Astrocyte (in vitro differentiated cells and primary cell): ENCODE results near the gene ACOX1. TPM values are rescaled to one million over a fixed set of nuclear protein-coding genes. Genes with fewer than 3 reads are reported as not detected.

Experiments used
- DNase-seq: peaks from one replicate; pipeline ENCODE4 v3.0.0-alpha.2; 2010; ENCODE audit warnings: low read depth
- FAIRE-seq: peaks from 2 replicates; lab custom pipeline; 2011; peaks lifted over from hg19 to GRCh38; lab: Jason Lieb, UNC
- H2AFZ ChIP-seq: 2 replicates; pipeline ENCODE4 v1.6.0; 2012; ENCODE audit warnings: low read depth, low read length, inconsistent platforms
- H3K27ac ChIP-seq: 2 replicates; pipeline ENCODE4 v1.5.1; 2011; ENCODE audit warnings: low read depth, low read length, inconsistent platforms
- H3K27me3 ChIP-seq: 2 replicates; pipeline ENCODE4 v1.6.0; 2011; ENCODE audit warnings: low read length, inconsistent platforms; ENCODE audit not compliant: insufficient read depth
- H3K36me3 ChIP-seq: 2 replicates; pipeline ENCODE4 v1.5.1; 2011; ENCODE audit warnings: low read length, inconsistent platforms; ENCODE audit not compliant: insufficient read depth
- H3K4me1 ChIP-seq: 2 replicates; pipeline ENCODE4 v1.5.1; 2011; ENCODE audit warnings: low read length, inconsistent platforms; ENCODE audit not compliant: insufficient read depth
- H3K4me2 ChIP-seq: 2 replicates; pipeline ENCODE4 v1.6.0; 2012; ENCODE audit warnings: low read length, inconsistent platforms
- H3K4me3 ChIP-seq: 2 replicates; pipeline ENCODE4 v1.5.1; 2011; ENCODE audit warnings: low read depth, mild to moderate bottlenecking, low read length, inconsistent platforms; ENCODE audit not compliant: insufficient read depth
- H3K79me2 ChIP-seq: 2 replicates; pipeline ENCODE4 v1.6.0; 2012; ENCODE audit warnings: mild to moderate bottlenecking, low read length, inconsistent platforms; ENCODE audit not compliant: insufficient read depth
- H3K9ac ChIP-seq: 2 replicates; pipeline ENCODE4 v1.6.0; 2012; ENCODE audit warnings: mild to moderate bottlenecking, low read length, inconsistent platforms
- H3K9me3 ChIP-seq: 2 replicates; pipeline ENCODE4 v1.5.1; 2012; ENCODE audit warnings: low read depth, mild to moderate bottlenecking, low read length, inconsistent platforms; ENCODE audit not compliant: insufficient read depth
- H4K20me1 ChIP-seq: 2 replicates; pipeline ENCODE4 v1.6.0; 2012; ENCODE audit warnings: low read length, inconsistent platforms; ENCODE audit not compliant: insufficient read depth
- H3K27ac Mint-ChIP-seq: one replicate; pipeline ENCODE4 v1.8.0; 2021; ENCODE audit warnings: mild to moderate bottlenecking, mixed read lengths; ENCODE audit not compliant: unreplicated experiment
- H3K27me3 Mint-ChIP-seq: one replicate; pipeline ENCODE4 v1.8.0; 2021; ENCODE audit warnings: low read depth, mixed read lengths; ENCODE audit not compliant: unreplicated experiment
- H3K36me3 Mint-ChIP-seq: one replicate; pipeline ENCODE4 v1.8.0; 2021; ENCODE audit warnings: low read depth, mixed read lengths; ENCODE audit not compliant: unreplicated experiment
- H3K4me1 Mint-ChIP-seq: one replicate; pipeline ENCODE4 v1.8.0; 2021; ENCODE audit warnings: low read depth, mixed read lengths; ENCODE audit not compliant: unreplicated experiment
- H3K4me3 Mint-ChIP-seq: one replicate; pipeline ENCODE4 v1.8.0; 2021; ENCODE audit warnings: mild to moderate bottlenecking, moderate library complexity, mixed read lengths; ENCODE audit not compliant: unreplicated experiment
- H3K9me3 Mint-ChIP-seq: one replicate; pipeline ENCODE4 v1.8.0; 2021; ENCODE audit warnings: mild to moderate bottlenecking, mixed read lengths; ENCODE audit not compliant: unreplicated experiment
- EZH2 ChIP-seq: IDR thresholded peaks from 2 replicates; pipeline ENCODE4 v1.6.1; 2012; ENCODE audit warnings: mild to moderate bottlenecking, low read length, inconsistent platforms; ENCODE audit not compliant: insufficient read depth
- total RNA-seq: library from RNA; stranded (reverse); gene quantifications from 2 replicates; pipeline ENCODE4 v1.2.1, GENCODE V29; 2021
- TF ChIP-seq, protein P1 (sequence below): IDR thresholded peaks from 2 replicates; pipeline ENCODE4 v1.5.1; 2011; ENCODE audit warnings: low read depth, mild to moderate bottlenecking, inconsistent platforms, low read length, moderate library complexity; ENCODE audit not compliant: insufficient read depth

ACOX1 gene
- total RNA-seq, 1 donor from 2014 or later, result 61.3 TPM

DNA sequence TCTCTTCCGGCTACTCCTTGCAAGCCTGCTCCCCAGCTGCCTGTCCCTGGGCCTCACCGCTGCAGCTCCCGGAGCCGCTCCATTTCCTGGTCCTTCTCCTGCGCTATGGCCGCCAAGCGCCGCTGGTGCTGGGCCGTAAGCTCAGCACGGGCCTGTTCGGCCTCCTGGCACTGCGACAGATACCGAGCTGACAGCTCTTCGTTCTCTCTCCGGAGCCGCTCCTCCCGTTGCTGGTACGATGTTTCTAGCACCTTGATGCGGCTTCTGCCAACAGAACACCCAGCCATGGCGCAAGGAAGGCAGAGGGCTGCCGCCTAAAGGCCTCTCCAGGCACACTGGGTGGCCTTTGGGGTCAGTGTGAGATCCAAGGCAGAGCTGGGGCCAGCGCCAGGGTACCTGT, 59.4 kb downstream of the ACOX1 start:
- Histone ChIP-seq H3K79me2 (no peaks in the 10 kb centered on the region), H3K4me3 (no peak overlapping the region), H3K9me3 (no peaks in the 10 kb centered on the region), H3K4me2 (no peak overlapping the region), H2AFZ (no peak overlapping the region), H3K9ac (no peak overlapping the region), H3K4me1 (no peaks in the 10 kb centered on the region), H3K27ac (no peak overlapping the region), H3K36me3 (no peaks in the 10 kb centered on the region), H3K27me3 (no peaks in the 10 kb centered on the region), H4K20me1 (no peaks in the 10 kb centered on the region)
- H3K4me3 Mint-ChIP-seq, result no peak overlapping the region
- DNase-seq (no peak), FAIRE-seq (no peak)
- H3K9me3 Mint-ChIP-seq, result no peaks in the 10 kb centered on the region
- no peaks in the 10 kb centered on the region for H3K4me1 Mint-ChIP-seq
- H3K27me3 Mint-ChIP-seq, result peaks cover 8% of the 10 kb centered on the region
- peaks cover 12% of the 10 kb centered on the region for H3K36me3 Mint-ChIP-seq
- H3K27ac Mint-ChIP-seq, result no peak overlapping the region
- TF ChIP-seq, protein P1, sequence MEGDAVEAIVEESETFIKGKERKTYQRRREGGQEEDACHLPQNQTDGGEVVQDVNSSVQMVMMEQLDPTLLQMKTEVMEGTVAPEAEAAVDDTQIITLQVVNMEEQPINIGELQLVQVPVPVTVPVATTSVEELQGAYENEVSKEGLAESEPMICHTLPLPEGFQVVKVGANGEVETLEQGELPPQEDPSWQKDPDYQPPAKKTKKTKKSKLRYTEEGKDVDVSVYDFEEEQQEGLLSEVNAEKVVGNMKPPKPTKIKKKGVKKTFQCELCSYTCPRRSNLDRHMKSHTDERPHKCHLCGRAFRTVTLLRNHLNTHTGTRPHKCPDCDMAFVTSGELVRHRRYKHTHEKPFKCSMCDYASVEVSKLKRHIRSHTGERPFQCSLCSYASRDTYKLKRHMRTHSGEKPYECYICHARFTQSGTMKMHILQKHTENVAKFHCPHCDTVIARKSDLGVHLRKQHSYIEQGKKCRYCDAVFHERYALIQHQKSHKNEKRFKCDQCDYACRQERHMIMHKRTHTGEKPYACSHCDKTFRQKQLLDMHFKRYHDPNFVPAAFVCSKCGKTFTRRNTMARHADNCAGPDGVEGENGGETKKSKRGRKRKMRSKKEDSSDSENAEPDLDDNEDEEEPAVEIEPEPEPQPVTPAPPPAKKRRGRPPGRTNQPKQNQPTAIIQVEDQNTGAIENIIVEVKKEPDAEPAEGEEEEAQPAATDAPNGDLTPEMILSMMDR, result no peak
- TF ChIP-seq EZH2, result no peak

- no peak overlapping the region for H3K9ac ChIP-seq
- no peak overlapping the region for H3K27ac ChIP-seq
- Mint-ChIP-seq H3K4me3 (no peak overlapping the region), H3K36me3 (peaks cover 14% of the 10 kb centered on the region), H3K27ac (no peak overlapping the region), H3K4me1 (no peaks in the 10 kb centered on the region), H3K9me3 (no peaks in the 10 kb centered on the region), H3K27me3 (peaks cover 10% of the 10 kb centered on the region)
- H3K79me2 ChIP-seq, result no peaks in the 10 kb centered on the region
- TF ChIP-seq EZH2, result no peak
- TF ChIP-seq, protein P1, result no peak
- no peaks in the 10 kb centered on the region for H3K4me1 ChIP-seq
- no peaks in the 10 kb centered on the region for H3K36me3 ChIP-seq
- no peak overlapping the region for H3K4me3 ChIP-seq
- H3K4me2 ChIP-seq, result no peak overlapping the region
- FAIRE-seq (no peak), DNase-seq (no peak)
- H3K9me3 ChIP-seq, result no peaks in the 10 kb centered on the region
- H2AFZ ChIP-seq, result no peak overlapping the region
- H4K20me1 ChIP-seq, result no peaks in the 10 kb centered on the region
- H3K27me3 ChIP-seq, result no peaks in the 10 kb centered on the region
Observed at GRCh38 chr17:75917917-75918445, 61.0 kb downstream of the ACOX1 start.

- Histone ChIP-seq H3K9ac (no peak overlapping the region), H3K27me3 (no peaks in the 10 kb centered on the region), H3K4me3 (no peak overlapping the region), H3K36me3 (no peaks in the 10 kb centered on the region), H3K79me2 (no peaks in the 10 kb centered on the region), H4K20me1 (no peaks in the 10 kb centered on the region), H2AFZ (no peak overlapping the region), H3K27ac (no peak overlapping the region), H3K4me2 (no peak overlapping the region), H3K9me3 (no peaks in the 10 kb centered on the region), H3K4me1 (no peaks in the 10 kb centered on the region)
- H3K27me3 Mint-ChIP-seq, result peaks cover 8% of the 10 kb centered on the region
- peak overlapping the region; percentile 55 for H3K27ac Mint-ChIP-seq
- FAIRE-seq (no peak), DNase-seq (no peak)
- H3K4me1 Mint-ChIP-seq, result no peaks in the 10 kb centered on the region
- H3K9me3 Mint-ChIP-seq, result no peaks in the 10 kb centered on the region
- no peak for TF ChIP-seq EZH2
- TF ChIP-seq, protein P1, result no peak
- peaks cover 10% of the 10 kb centered on the region for H3K36me3 Mint-ChIP-seq
- H3K4me3 Mint-ChIP-seq, result no peak overlapping the region
Observed at GRCh38 chr17:75917141-75917916, 61.6 kb downstream of the ACOX1 start.
